GM21526 (cell line): ENCODE results near the gene HERPUD2.
A peak's percentile ranks its signal among the peaks of the same experiment; 100 is the strongest.
"Not testable (repeated sequence)": the region's sequence is repeated elsewhere in the genome, so short reads cannot be mapped to it uniquely, and the experiment has no call there.

Experiments
- ATAC-seq: cut with Tn5 transposase; IDR thresholded peaks from one replicate; pipeline ENCODE4 v1.9.1; 2021; ENCODE audit warnings: moderate library complexity; ENCODE audit not compliant: unreplicated experiment, low FRiP score

Gene HERPUD2

DNA sequence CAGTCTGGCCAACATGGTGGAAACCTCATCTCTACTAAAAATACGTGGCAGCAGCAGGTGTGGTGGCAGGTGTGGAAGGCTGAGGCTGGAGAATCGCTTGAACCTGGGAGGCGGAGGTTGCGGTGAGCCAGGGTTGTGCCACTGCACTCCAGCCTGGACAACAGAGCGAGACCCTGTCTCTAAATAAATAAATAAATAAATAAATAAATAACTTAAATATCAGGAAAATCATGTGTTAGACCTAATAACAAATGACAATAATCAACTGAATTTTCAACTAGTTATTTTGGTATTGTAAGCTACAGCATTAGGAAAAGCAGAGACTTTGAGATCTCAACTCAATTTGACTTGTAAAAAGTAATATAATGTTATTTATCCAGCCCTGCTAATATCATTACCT, 9.2 kb downstream of the HERPUD2 start:
- no peak for ATAC-seq

DNA sequence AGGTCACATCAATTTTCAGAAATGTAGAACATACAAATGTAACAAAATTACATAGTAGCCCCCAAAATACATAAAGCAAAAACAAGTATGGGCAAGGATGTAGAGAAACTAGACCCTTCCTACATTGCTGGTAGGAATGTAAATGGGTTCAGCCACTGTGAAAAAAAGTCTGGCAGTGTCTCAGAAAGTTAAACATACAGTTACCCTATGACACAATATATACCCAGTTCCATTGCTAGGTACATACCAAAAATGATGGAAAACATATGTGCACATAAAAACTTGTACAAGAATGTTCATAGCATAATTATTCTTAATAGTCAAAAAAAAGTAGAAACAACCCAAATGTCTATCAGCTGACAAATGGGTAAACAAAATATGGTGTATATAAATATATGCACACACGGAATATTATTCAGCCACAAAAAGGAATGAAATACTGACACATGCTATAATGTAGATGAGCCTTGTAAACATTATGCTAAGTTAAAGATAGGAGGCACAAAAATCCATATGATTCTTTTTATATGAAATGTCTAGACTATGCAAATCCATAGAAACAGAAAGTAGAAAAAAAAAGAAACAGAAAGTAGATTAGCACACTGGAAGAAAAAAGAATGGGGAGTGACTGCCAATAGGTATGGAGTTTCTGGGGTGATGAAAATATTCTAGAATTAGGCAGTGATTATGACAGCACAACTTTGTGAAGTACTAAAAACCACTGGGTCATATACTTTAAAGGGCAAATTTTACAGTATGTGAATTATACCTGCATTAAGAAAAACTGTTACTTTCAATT, 13.5 kb downstream of the HERPUD2 start:
- no peak for ATAC-seq

DNA sequence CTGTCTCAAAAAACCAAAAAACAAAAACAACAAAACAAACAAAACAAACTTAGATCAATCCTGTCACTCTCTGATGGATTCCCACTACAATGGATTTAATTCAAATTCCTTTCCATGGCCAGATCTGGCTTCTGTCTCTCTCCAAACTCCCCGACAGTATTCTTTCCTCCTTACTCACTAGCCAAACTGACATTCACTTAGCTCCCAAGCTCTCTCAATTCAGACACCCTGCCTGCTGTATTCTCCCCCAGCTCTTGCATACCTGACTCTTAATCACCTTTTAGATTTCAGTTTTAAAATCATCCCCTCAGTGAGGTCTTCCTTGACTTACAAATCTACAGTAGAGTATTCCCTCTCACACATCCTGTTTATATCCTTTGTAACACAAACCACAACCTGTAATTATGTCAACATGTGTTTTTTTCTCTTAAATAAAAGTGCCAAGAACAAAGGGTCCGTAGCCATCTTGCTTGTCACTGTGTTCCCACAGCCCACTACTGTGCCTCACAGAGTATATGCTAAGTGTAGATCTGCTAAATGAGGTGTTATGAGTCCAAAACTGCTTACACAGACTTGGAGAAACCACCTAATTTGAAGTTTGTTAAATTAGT, 14.4 kb downstream of the HERPUD2 start:
- no peak for ATAC-seq

DNA sequence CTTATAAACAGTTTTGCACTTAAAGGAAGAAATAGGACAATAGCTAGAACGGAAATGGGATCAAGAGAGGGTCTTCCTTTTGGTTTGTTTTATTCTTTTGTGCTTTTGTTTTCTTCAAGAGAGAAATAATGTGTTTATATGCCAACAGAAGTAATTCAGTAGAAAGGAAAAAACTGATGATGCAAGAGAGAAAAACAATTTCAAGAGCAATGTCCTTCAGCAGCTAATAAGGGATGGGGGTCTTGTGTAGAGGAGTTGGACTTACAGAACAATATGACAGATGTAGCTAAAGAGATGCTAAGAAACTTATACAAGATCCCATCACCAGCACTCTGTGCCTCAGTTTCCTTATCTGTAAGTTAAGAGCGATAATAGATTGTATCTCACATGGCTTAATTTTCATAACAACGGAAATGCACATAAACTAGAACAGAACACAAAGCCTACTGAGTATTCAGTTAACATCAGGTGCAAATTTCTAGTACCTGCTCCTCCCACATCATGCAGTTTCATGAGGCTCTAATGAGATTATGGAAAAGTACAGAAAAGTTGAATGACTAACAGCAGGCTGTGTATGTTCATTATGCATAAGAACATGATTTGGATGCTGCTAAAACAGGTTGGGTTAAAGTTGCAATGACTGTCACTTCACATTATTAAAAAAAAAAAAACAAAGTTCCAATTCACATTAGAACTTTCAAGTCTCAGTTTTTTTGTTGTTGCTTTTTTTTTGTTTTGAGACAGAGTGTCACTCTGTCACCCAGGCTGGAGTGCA, 17.2 kb downstream of the HERPUD2 start:
- ATAC-seq, result no peak

DNA sequence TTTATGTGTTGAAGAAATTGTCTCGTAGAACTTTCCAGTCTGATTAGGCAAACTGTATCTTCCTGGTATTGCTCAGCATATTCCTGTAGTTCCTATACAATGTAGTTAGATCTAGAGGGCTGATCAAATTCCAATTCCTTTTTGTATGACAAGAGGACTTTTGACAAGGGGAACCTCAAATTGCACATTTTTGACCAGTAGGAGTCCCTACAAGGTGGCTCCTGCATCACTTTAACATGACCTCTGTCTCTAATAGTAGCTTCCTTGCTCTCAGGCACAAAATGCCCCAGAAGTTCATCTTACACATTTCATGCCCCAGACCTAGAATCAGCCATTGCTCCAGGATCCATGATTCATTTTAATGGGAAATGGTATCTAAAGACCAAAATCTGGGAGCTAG, 18.7 kb downstream of the HERPUD2 start:
- ATAC-seq, result no peak

DNA sequence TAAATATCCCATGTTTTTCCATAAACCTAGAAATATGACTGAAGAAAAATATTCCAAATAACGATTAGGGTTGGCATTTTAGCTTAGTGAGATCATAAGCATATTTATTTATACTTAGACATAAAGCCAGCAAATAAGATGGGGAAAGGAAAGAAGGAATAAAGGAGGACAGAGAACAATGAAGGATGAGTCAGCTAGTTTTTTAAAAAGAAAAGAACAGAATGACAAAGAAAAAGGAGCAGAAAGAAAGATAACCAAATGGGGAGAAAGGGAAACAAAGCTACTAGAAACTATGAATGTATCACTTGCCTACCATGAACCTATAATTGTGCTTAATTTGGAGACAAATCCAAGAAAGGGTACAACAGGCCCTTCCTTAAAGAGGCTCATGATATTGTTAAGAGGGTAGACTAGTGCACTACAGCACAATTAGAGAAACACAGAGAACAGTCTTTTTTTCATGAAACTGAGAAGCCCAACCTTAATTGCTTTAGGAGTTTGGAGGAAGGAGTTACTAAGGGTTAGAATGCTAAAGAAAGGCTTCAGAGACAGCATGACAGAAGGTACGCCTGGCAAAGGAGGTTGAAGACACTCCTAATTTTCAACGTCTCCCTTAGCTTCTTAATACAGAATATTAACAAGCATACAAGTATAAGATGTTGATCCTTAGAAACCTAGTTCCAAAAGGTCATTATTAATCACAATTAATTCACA, 23.9 kb downstream of the HERPUD2 start:
- ATAC-seq, result no peak

DNA sequence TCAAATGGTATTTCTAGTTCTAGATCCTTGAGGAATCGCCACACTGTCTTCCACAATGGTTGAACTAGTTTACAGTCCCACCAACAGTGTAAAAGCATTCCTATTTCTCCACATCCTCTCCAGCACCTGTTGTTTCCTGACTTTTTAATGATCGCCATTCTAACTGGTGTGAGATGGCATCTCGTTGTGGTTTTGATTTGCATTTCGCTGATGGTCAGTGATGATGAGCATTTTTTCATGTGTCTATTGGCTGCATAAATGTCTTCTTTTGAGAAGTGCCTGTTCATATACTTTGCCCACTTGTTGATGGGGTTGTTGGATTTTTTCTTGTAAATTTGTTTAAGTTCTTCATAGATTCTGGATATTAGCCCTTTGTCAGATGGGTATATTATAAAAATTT, 34.5 kb downstream of the HERPUD2 start:
- ATAC-seq, result not testable (repeated sequence)

DNA sequence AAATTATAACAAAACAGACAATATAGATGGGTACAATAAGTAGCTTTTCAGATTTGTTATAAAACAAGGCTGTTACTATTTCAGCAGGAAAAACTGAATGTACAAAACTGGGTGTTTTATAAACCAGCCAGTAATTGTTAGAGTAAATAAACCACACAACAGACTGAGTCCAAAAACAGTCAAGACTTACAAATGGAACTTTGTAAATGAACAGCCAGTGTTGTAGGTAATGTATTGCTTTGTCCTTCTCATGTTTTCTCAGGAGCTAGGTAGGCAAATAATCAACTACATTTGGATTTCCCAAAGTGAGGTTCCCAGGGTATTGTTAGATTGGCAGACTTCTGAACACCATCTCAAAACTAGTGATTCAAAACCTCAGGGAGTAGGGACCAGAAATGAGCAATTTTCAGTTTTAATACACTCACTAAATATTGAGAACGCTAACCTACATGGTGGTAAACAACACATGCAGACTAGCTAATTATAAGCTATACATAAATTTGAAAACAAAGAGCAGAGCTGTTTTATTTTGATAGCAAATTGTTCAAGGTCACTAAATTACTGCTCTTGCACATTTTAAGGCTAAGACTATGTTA, 36.2 kb downstream of the HERPUD2 start:
- ATAC-seq, result no peak

DNA sequence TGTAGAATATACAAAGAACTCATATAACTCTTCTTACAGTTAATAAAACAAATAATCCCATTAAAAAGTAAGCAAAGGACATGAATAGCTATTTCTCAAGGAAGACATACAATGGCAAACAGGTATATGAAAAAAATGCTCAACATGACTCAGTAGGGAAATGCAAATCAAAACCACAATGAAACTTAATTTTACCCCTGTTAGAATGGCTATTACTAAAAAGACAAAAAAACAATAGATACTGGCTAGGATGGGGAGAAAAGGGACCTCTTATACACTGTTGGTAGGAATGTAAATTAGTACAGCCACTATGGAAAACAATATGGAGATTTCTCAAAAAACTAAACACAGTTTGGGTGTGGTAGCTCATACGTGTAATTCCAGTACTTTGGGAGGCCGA, 37.8 kb downstream of the HERPUD2 start:
- peak; percentile 49 for ATAC-seq

DNA sequence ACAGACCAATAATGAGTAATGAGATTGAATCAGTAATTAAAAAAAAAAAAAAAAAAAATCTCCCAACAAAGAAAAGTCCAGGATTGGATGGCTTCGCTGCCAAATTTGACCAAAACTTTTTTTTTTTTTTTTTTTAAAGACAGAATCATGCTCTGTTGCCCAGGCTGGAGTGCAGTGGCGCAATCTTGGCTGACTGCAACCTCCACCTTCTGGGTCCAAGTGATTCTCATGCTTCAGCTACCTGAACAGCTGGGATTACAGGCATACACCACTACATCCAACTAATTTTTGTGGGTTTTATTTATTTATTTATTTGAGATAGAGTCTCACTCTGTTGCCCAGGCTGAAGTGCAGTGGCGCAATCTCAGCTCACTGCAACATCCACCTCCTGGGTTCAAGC, 40.4 kb downstream of the HERPUD2 start:
- ATAC-seq, result not testable (repeated sequence)

DNA sequence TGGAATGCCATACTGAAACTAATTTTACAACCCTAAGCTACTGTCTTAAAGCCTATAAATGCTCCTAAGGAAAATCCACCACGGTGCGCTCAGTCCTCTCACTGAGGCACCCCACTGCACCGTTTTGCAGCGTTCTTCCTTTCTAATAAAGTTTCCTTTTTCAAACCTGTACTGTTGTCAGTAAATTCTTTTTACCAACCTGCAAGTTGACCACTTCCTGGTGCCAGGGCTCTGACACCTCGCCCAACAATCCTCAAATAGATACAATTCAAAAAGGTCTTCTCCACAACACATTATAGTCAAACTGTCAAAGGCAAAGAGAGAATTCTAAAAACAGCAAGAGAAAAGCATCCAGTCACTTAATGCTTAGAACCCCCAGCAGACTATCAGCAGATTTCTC, 42.8 kb downstream of the HERPUD2 start:
- ATAC-seq, result no peak

DNA sequence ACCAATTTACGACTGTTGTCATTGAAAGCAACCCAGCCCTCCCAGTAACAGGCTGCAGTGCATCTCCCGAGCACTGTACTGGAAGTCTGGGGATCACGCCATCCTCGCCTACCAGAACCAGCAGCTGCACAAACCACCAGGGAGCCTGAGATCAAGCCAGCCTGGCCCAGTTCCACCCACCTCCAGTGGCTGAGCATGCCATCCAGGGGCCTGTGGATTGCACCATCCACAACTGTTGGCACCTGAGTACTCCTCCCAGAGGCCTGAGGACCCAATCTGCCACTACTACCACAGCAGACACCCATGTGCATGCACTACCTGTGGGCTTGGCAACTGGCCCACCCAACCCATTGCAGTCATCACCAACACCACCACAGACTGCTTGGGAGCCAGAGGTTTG, 44.2 kb downstream of the HERPUD2 start:
- no peak for ATAC-seq

DNA sequence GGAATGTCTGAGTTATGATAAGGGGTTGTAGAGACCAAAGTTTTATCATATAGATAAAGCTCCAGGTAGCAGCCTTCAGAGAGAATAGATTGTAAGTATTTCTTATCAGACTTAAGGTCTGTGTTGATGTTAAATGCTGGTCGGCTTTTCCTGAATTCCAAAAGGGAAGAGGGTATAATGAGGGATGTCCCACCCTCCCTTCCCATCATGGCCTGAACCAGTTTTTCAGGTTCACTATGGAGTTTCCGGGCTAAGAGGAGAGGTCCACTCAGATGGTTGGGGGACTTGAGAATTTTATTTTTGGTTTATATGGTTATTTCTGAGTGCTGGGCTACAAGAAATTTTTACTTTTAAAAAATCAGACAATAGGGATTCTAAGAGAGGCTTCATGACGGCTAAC, 45.2 kb downstream of the HERPUD2 start:
- no peak for ATAC-seq

DNA sequence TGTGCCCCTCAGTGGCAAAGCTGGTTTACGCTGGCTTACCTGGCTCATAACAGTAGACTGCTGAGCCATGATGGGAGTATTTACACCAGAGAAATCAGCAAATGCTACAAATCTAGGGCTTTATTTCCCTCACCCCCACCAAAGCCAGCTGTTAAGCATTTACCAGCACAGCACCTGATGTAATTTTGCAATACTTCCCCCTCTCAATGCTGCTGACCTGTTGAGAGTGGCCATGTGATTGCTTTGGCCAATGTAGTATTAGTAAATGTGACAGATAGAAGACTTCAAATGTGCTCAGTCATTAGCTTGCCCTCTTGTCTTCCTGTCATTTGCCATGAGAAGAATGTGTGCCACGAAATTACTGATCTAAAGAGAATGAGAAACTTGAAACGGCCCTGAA, 46.6 kb downstream of the HERPUD2 start:
- ATAC-seq, result no peak

DNA sequence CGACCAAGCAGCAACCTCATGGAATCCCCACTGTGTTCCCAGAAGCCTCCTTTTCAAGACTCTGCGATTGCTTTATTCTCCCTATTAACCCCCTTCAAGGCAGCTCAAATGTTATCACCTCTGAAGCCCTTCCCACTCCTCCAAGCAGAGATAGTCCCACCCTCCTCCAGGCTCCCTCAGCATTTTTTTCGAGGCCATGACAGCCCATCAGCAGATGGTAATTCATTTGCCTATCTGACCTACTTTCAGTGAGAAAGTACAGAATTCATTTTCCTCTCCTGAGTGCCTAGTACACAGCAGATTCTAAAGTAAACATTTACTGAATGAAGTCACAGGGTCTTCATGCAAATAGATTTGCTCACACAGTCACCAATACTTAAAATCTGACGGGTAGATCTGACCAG, 47.8 kb downstream of the HERPUD2 start:
- no peak for ATAC-seq

DNA sequence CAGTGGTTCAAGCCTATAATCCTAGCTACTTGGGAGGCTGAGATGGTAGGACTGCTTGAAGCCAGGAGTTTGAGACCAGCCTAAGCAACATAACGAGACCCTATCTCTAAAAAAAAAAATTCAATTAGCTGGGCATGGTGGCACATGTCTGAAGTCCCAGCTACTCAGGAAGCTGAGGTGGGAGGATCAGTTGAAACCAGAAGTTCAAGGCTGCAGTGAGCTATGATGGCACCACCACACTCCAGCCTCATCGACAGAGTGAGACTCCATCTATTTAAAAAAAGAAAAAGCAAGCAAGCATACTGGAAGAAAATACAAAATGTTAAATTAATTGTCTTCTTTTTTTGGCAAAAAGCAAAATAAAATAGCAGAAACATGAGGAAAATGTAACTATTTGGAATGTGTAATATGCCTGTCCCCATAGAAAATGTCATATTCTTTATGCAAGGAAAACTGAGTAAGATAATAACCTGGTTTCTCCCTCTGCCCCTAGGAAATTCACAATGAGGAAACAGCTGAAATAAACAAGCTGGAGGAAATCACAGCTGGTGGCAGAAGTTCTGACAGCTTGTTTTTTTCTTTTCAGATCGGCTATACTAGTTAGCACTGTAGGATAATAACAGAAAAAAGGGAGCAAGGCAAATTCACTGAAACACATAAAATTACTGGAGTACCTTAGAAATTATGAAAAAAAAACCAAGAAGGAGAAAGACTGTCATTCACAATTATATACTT, 48.5 kb downstream of the HERPUD2 start:
- no peak for ATAC-seq

DNA sequence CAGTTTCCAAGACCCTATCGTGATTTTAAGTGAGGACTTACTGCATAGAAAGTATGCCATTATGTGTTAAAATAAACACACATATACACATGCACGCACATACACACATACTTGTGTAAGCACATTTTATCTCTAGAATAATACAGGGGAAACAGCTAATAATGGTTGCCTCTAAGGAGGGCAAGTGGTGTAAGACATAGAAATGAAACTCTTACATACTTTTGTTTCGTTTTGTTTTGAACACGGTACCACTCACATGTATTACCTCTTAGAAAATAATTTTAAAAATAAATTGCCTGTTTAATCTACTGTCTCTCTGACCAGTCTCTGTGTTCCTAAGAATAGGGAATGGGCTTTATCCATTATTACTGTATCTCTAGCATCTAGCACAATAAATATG, 49.2 kb downstream of the HERPUD2 start:
- ATAC-seq, result no peak

DNA sequence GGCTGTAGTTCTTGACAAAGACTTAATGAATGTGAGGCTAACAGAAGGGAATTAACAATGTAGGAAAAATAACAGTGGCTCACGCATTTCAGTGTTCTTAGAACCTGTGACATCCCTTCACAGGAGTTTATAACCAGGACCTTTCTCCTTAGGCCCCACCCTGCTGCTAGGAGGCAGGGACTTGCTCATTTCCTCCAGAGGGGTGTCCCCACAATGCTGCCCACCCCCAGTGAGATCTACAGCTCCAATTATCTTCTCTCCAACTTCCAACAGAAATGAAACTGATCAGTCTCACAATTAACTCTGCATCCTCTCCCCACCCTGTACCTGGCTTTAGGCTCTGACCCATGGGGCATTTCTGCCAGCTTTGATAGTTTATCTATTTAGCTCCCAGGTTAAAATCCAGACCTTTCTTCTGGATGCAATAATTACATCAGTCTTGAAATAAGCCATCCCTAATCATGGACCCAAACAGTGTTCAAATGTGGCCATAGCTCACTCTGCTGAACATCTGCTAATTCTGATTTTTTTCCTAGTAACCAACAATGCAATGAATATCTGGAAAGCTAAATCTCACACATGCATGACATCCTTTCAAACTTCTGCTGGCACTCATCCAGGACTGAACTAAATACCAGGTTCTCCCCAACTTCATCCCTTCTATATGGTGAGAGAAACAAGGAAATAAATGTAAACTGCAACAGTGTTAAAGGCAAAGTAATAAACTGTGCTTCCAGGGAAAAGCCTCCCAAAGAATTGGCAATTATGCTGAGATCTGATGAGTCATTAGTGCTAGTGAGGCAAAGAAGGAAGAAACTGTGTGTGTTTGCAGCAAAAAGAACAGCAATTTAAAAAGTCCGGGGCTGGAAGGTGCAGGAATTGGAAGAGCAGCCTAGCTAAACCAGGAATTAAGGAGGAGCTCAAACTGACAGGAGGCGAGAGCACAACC, 64.6 kb downstream of the HERPUD2 start:
- no peak for ATAC-seq
